ENCODE data around the gene PHLDA3.
"Not testable (repeated sequence)": the region's sequence is repeated elsewhere in the genome, so short reads cannot be mapped to it uniquely, and the experiment has no call there.

The PHLDA3 gene

GRCh38 chr1:201486187-201486586 lies 17.2 kb upstream of the PHLDA3 start:
- DNase-seq (ENCODE audit: low read depth in 1 of 2, low spot score in 1 of 2) = no peak

GRCh38 chr1:201485184-201485774 lies 16.3 kb upstream of the PHLDA3 start:
- no peak for DNase-seq (ENCODE audit: low read depth in 1 of 2, low spot score in 1 of 2)

- DNase-seq (ENCODE audit: low read depth in 1 of 2, low spot score in 1 of 2) = no peak
Measured at GRCh38 chr1:201483373-201483949, 14.5 kb upstream of the PHLDA3 start.

- no peak for DNase-seq (ENCODE audit: low read depth in 1 of 2, low spot score in 1 of 2)
Measured at GRCh38 chr1:201482755-201483154, 13.8 kb upstream of the PHLDA3 start.

GRCh38 chr1:201481761-201482493 lies 12.9 kb upstream of the PHLDA3 start:
- peak; percentile 59 to 70 for DNase-seq (ENCODE audit: low read depth in 1 of 2, low spot score in 1 of 2)

- DNase-seq (ENCODE audit: low read depth in 1 of 2, low spot score in 1 of 2) = no peak
Measured at GRCh38 chr1:201481004-201481380, 12.0 kb upstream of the PHLDA3 start.

GRCh38 chr1:201480231-201481003 lies 11.4 kb upstream of the PHLDA3 start:
- DNase-seq (ENCODE audit: low read depth in 1 of 2, low spot score in 1 of 2) = peak; percentile 22 to 44

- no peak for DNase-seq (ENCODE audit: low read depth in 1 of 2, low spot score in 1 of 2)
Measured at GRCh38 chr1:201479201-201479730, 10.3 kb upstream of the PHLDA3 start.

- not testable (repeated sequence) for DNase-seq (ENCODE audit: low read depth in 1 of 2, low spot score in 1 of 2)
Measured at GRCh38 chr1:201478666-201479065, 9.7 kb upstream of the PHLDA3 start.

- DNase-seq (ENCODE audit: low read depth in 1 of 2, low spot score in 1 of 2) = no peak
Measured at GRCh38 chr1:201476670-201477344, 7.8 kb upstream of the PHLDA3 start.

- DNase-seq (ENCODE audit: low read depth in 1 of 2, low spot score in 1 of 2) = no peak
Measured at GRCh38 chr1:201475915-201476669, 7.1 kb upstream of the PHLDA3 start.

GRCh38 chr1:201475130-201475529 lies 6.1 kb upstream of the PHLDA3 start:
- no peak for DNase-seq (ENCODE audit: low read depth in 1 of 2, low spot score in 1 of 2)

- DNase-seq (ENCODE audit: low read depth in 1 of 2, low spot score in 1 of 2) = no peak
Measured at GRCh38 chr1:201473296-201473695, 4.3 kb upstream of the PHLDA3 start.

GRCh38 chr1:201472321-201472720 lies 3.3 kb upstream of the PHLDA3 start:
- not testable (repeated sequence) for DNase-seq (ENCODE audit: low read depth in 1 of 2, low spot score in 1 of 2)

GRCh38 chr1:201471772-201472171 lies 2.8 kb upstream of the PHLDA3 start:
- no peak for DNase-seq (ENCODE audit: low read depth in 1 of 2, low spot score in 1 of 2)

- DNase-seq (ENCODE audit: low read depth in 1 of 2, low spot score in 1 of 2) = no peak
Measured at GRCh38 chr1:201470581-201470980, 1.6 kb upstream of the PHLDA3 start.

- no peak for DNase-seq (ENCODE audit: low read depth in 1 of 2, low spot score in 1 of 2)
Measured at GRCh38 chr1:201469645-201470074, 672 bp upstream of the PHLDA3 start.

- DNase-seq (ENCODE audit: low read depth in 1 of 2, low spot score in 1 of 2) = no peak
Measured at GRCh38 chr1:201468501-201468843, 516 bp downstream of the PHLDA3 start.

- DNase-seq (ENCODE audit: low read depth in 1 of 2, low spot score in 1 of 2) = no peak
Measured at GRCh38 chr1:201466492-201466891, 2.5 kb downstream of the PHLDA3 start.

- no peak for DNase-seq (ENCODE audit: low read depth in 1 of 2, low spot score in 1 of 2)
Measured at GRCh38 chr1:201465698-201466290, 3.2 kb downstream of the PHLDA3 start.
